Endothelial cell (in vitro differentiated cells): Measurements from ENCODE around the gene ITPK1. TPM values are rescaled to one million over a fixed set of nuclear protein-coding genes. Genes with fewer than 3 reads are reported as not detected.
"Not testable (repeated sequence)": the region's sequence is repeated elsewhere in the genome, so short reads cannot be mapped to it uniquely, and the experiment has no call there.

Source experiments
- DNase-seq: peaks from one replicate; pipeline ENCODE4 v3.0.0; 2021; ENCODE audit warnings: low spot score
- H3K27ac Mint-ChIP-seq: one replicate; pipeline ENCODE4 v1.8.0; 2021; ENCODE audit warnings: mixed read lengths, inconsistent platforms; ENCODE audit not compliant: unreplicated experiment
- H3K27me3 Mint-ChIP-seq: one replicate; pipeline ENCODE4 v1.8.0; 2021; ENCODE audit warnings: mild to moderate bottlenecking, moderate library complexity, mixed read lengths, inconsistent platforms; ENCODE audit not compliant: unreplicated experiment
- H3K36me3 Mint-ChIP-seq: one replicate; pipeline ENCODE4 v1.8.0; 2021; ENCODE audit warnings: mild to moderate bottlenecking, low read depth, mixed read lengths, inconsistent platforms; ENCODE audit not compliant: unreplicated experiment
- H3K4me1 Mint-ChIP-seq: one replicate; pipeline ENCODE4 v1.8.0; 2021; ENCODE audit warnings: mild to moderate bottlenecking, mixed read lengths, inconsistent platforms; ENCODE audit not compliant: unreplicated experiment
- H3K4me3 Mint-ChIP-seq: one replicate; pipeline ENCODE4 v1.8.0; 2021; ENCODE audit warnings: mild to moderate bottlenecking, mixed read lengths, inconsistent platforms; ENCODE audit not compliant: unreplicated experiment
- H3K9me3 Mint-ChIP-seq: one replicate; pipeline ENCODE4 v1.8.0; 2021; ENCODE audit warnings: mixed read lengths, inconsistent platforms; ENCODE audit not compliant: unreplicated experiment
- CTCF ChIP-seq: fragments of 200-600 bp; sonication (generic); IDR thresholded peaks from one replicate; pipeline ENCODE4 v1.5.0; 2021; ENCODE audit warnings: antibody characterized with exemption; ENCODE audit not compliant: unreplicated experiment
- total RNA-seq: library from RNA; stranded (reverse); fragmentation: NEBNext Ultra II Directional; extraction: Animal tissue kit (Norgen Biotek cat#: 25700); gene quantifications from one replicate; pipeline ENCODE4 v1.2.1, GENCODE V29; 2021; ENCODE audit not compliant: unreplicated experiment

ITPK1 gene
- total RNA-seq, 1 donor from 2014 or later: 39.2 TPM

GRCh38 chr14:93109572-93110481, 5.9 kb downstream of the ITPK1 start:
- no peak for DNase-seq
- Mint-ChIP-seq H3K36me3 (no peaks in the 10 kb centered on the region), H3K27ac (no peak overlapping the region), H3K27me3 (peaks cover 6% of the 10 kb centered on the region), H3K9me3 (no peaks in the 10 kb centered on the region), H3K4me1 (peaks cover 13% of the 10 kb centered on the region), H3K4me3 (no peak overlapping the region)
- no peak for TF ChIP-seq CTCF

- Mint-ChIP-seq H3K9me3 (no peaks in the 10 kb centered on the region), H3K36me3 (no peaks in the 10 kb centered on the region), H3K4me3 (no peak overlapping the region), H3K27ac (no peak overlapping the region), H3K27me3 (peaks cover 2% of the 10 kb centered on the region), H3K4me1 (peaks cover 2% of the 10 kb centered on the region)
- TF ChIP-seq CTCF: no peak
- no peak for DNase-seq
Observed at GRCh38 chr14:93108105-93108504, 7.6 kb downstream of the ITPK1 start.

GRCh38 chr14:93107453-93107852, 8.3 kb downstream of the ITPK1 start:
- DNase-seq: no peak
- Mint-ChIP-seq H3K4me3 (no peak overlapping the region), H3K27me3 (peaks cover 2% of the 10 kb centered on the region), H3K27ac (no peak overlapping the region), H3K9me3 (no peaks in the 10 kb centered on the region), H3K36me3 (no peaks in the 10 kb centered on the region), H3K4me1 (peaks cover 2% of the 10 kb centered on the region)
- TF ChIP-seq CTCF: no peak

GRCh38 chr14:93106541-93107156, 9.1 kb downstream of the ITPK1 start:
- DNase-seq: no peak
- Mint-ChIP-seq H3K36me3 (no peaks in the 10 kb centered on the region), H3K4me1 (peaks cover 2% of the 10 kb centered on the region), H3K4me3 (no peak overlapping the region), H3K27ac (no peak overlapping the region), H3K9me3 (no peaks in the 10 kb centered on the region), H3K27me3 (peaks cover 2% of the 10 kb centered on the region)
- no peak for TF ChIP-seq CTCF

- H3K4me1 Mint-ChIP-seq, H3K9me3 Mint-ChIP-seq, H3K27ac Mint-ChIP-seq, H3K36me3 Mint-ChIP-seq, H3K4me3 Mint-ChIP-seq, DNase-seq, H3K27me3 Mint-ChIP-seq: not testable (repeated sequence)
Observed at GRCh38 chr14:93105856-93106255, 9.9 kb downstream of the ITPK1 start.
